ENCODE measurements around the gene ZNF423.

GRCh38 chr16:49510654-49511305, 345.1 kb downstream of the ZNF423 start:
- TF ChIP-seq SP1 (IDR thresholded peaks at IDR 0.05), result no peak
- no peak for TF ChIP-seq HDGF (IDR thresholded peaks at IDR 0.05; ENCODE audit: borderline replicate concordance)
- no peak for TF ChIP-seq SUZ12 (IDR thresholded peaks at IDR 0.05)
- TF ChIP-seq FOXK2 (IDR thresholded peaks at IDR 0.05), result no peak
- no peak for TF ChIP-seq ARNT (IDR thresholded peaks at IDR 0.05)
- no peak for TF ChIP-seq BHLHE40 (IDR thresholded peaks at IDR 0.05; ENCODE audit: borderline replicate concordance)
- no peak for TF ChIP-seq TARDBP (IDR thresholded peaks at IDR 0.05)
- no peak for TF ChIP-seq ZNF384 (IDR thresholded peaks at IDR 0.05)
- no peak for TF ChIP-seq FOXM1 (IDR thresholded peaks at IDR 0.05; ENCODE audit: borderline replicate concordance)
- TF ChIP-seq NFRKB (IDR thresholded peaks at IDR 0.05), result no peak
- no peak for TF ChIP-seq ELF4 (IDR thresholded peaks at IDR 0.05)
- no peak for TF ChIP-seq FOXA1 (IDR thresholded peaks at IDR 0.05)
- TF ChIP-seq L3MBTL2 (conservative IDR thresholded peaks at IDR 0.05), result no peak
